ENCODE measurements around the gene CHST11. TPM values are rescaled to one million over a fixed set of nuclear protein-coding genes. Genes with fewer than 3 reads are reported as not detected.
A peak's percentile ranks its signal among the peaks of the same experiment; 100 is the strongest.

Gene CHST11
- total RNA-seq, 1 donor from 2014 or later, result 6.0 TPM

DNA sequence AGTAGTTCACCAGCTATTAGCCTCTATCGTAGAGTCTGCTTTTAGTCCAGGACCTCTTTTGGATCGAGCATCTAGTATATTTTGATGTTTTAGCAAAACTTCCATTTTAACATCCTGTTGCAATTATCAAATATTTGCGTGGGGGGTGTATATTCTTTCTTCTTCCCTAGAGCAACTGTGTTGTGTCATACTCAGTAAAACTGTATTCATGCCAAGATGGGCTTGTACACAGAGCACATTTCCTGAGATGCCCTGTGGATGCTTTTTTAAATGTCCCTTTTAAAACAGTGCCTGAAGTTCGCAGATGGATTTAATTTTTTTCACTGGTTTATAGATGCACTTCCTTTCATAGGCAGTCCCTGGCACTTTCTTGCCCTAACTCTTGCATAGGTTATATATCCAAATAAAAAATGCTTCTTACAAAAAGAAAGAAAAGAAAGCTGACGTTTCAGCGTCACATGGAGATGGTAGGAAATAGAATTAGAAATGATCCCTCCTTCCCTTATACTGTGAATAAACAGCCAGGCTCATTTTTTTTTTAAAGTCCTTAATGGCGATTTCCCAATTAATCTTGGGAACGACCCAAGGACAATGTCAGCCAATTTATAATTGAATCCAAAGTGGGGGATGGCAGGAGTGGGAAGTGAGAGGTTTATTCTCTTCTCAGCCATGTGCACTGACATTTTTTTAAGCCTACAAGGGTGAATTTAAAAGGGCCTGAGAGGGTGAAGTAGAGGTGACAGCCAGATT, 254.4 kb downstream of the CHST11 start:
- TF ChIP-seq, protein P1, sequence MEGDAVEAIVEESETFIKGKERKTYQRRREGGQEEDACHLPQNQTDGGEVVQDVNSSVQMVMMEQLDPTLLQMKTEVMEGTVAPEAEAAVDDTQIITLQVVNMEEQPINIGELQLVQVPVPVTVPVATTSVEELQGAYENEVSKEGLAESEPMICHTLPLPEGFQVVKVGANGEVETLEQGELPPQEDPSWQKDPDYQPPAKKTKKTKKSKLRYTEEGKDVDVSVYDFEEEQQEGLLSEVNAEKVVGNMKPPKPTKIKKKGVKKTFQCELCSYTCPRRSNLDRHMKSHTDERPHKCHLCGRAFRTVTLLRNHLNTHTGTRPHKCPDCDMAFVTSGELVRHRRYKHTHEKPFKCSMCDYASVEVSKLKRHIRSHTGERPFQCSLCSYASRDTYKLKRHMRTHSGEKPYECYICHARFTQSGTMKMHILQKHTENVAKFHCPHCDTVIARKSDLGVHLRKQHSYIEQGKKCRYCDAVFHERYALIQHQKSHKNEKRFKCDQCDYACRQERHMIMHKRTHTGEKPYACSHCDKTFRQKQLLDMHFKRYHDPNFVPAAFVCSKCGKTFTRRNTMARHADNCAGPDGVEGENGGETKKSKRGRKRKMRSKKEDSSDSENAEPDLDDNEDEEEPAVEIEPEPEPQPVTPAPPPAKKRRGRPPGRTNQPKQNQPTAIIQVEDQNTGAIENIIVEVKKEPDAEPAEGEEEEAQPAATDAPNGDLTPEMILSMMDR (IDR thresholded peaks at IDR 0.05; ENCODE audit: borderline replicate concordance), result no peak
- intact Hi-C loops (cut with micrococcal nuclease), result no loop called here
- peak overlapping the region; percentile 19 for H3K4me3 ChIP-seq
- DNase-seq, result no peak
- no peaks in the 10 kb centered on the region for H3K36me3 ChIP-seq
- H3K27me3 ChIP-seq (ENCODE audit: low read depth), result no peaks in the 10 kb centered on the region
- H3K4me1 ChIP-seq, result peaks cover 26% of the 10 kb centered on the region
- peak overlapping the region; percentile 59 for H3K27ac ChIP-seq (replicated peaks)
- H3K9me3 ChIP-seq (replicated peaks), result no peaks in the 10 kb centered on the region

DNA sequence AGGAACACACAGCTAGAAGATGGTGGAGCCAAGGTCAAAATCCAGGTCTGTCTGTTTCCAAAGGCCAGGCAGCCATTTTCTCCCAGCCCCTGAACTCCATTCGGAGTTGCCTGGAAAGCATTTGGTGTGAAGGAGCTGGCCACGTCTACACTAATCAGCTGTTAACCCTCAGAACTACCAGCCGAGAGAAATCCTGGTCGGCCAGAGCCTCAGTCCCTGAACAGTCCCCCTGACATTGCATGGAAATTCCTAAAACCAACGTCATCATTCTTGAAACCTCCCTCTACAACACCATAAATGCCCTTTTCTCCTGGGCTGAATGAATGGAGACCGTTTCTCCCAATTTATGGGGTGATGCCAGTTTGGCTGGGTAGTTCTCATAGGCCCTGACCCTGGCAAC, 255.7 kb downstream of the CHST11 start:
- H3K4me3 ChIP-seq, result no peak overlapping the region
- H3K27me3 ChIP-seq (ENCODE audit: low read depth), result no peaks in the 10 kb centered on the region
- no peaks in the 10 kb centered on the region for H3K36me3 ChIP-seq
- TF ChIP-seq, protein P1 (IDR thresholded peaks at IDR 0.05; ENCODE audit: borderline replicate concordance), result no peak
- intact Hi-C loops (cut with micrococcal nuclease), result no loop called here
- H3K9me3 ChIP-seq (replicated peaks), result no peaks in the 10 kb centered on the region
- DNase-seq, result no peak
- no peak overlapping the region for H3K27ac ChIP-seq (replicated peaks)
- H3K4me1 ChIP-seq, result peaks cover 26% of the 10 kb centered on the region

DNA sequence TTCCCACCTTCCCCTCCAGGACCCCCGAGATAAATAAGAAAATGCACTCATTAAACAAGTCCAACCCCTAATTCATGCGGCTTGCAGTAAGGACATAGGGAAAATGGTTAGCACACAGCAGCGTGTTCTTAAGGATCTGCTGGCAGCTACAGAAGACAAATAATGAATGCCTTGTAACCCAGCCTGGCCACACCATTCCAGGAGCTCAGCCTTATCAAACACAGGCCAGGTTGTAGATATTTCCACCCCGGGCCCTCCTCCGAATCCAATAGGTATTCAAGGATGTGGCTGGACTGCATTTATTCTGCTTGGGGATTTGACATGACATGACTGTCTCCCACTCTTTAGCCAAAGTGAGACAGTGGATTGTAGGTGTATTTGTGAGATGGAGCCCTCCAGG, 256.2 kb downstream of the CHST11 start:
- no peaks in the 10 kb centered on the region for H3K9me3 ChIP-seq (replicated peaks)
- intact Hi-C loops (cut with micrococcal nuclease), result no loop called here
- H3K27ac ChIP-seq (replicated peaks), result no peak overlapping the region
- peaks cover 26% of the 10 kb centered on the region for H3K4me1 ChIP-seq
- H3K4me3 ChIP-seq, result no peak overlapping the region
- DNase-seq, result no peak
- H3K36me3 ChIP-seq, result no peaks in the 10 kb centered on the region
- TF ChIP-seq, protein P1 (IDR thresholded peaks at IDR 0.05; ENCODE audit: borderline replicate concordance), result no peak
- H3K27me3 ChIP-seq (ENCODE audit: low read depth), result no peaks in the 10 kb centered on the region

DNA sequence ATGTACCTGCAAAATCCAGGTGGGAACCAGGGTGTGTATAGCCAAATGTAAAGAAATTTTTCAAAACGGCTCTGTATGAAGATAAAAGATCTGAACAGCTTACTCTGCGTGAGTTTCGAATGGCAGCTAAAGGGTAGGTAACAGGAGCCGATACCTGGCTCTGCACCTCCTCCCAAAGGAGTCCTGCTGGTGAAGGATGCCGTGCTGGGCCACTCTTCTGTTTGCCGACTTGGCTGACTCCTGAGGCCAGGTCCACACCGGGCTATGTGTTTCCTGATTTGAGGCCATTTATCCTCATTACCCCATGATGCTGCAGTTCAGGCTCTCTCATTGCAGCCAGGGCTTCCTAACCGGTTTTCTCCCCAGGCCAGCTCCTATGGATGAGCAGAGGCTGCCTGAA, 256.7 kb downstream of the CHST11 start:
- H3K27ac ChIP-seq (replicated peaks), result no peak overlapping the region
- H3K4me1 ChIP-seq, result peaks cover 27% of the 10 kb centered on the region
- intact Hi-C loops (cut with micrococcal nuclease), result no loop called here
- H3K9me3 ChIP-seq (replicated peaks), result no peaks in the 10 kb centered on the region
- no peak overlapping the region for H3K4me3 ChIP-seq
- DNase-seq, result no peak
- no peaks in the 10 kb centered on the region for H3K36me3 ChIP-seq
- no peaks in the 10 kb centered on the region for H3K27me3 ChIP-seq (ENCODE audit: low read depth)
- TF ChIP-seq, protein P1 (IDR thresholded peaks at IDR 0.05; ENCODE audit: borderline replicate concordance), result no peak

DNA sequence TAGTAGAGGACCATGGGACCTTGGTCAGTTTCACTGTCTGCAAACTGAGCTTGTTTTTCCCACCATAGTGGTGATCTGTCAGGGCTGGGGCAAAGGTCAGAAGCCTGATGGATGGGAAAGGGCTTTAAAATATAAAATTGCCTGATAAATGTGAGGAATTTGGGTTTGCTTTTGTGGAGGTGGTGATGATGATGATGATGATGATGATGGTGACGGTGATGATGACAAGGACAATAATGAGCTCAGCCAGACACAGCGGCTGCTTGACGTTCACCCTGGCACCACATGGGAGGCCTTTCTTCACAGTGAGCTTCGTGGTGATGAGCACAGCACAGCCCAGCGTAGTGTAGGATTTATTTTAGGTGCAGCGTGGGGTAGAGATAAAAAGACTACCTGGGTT, 257.6 kb downstream of the CHST11 start:
- intact Hi-C loops (cut with micrococcal nuclease), result no loop called here
- TF ChIP-seq, protein P1 (IDR thresholded peaks at IDR 0.05; ENCODE audit: borderline replicate concordance), result no peak
- H3K27me3 ChIP-seq (ENCODE audit: low read depth), result no peaks in the 10 kb centered on the region

More for the DNA sequence above, 257.6 kb downstream of the CHST11 start:
- DNase-seq, result no peak
- Histone ChIP-seq H3K4me1 (peaks cover 33% of the 10 kb centered on the region), H3K27ac (replicated peaks) (no peak overlapping the region), H3K4me3 (no peak overlapping the region), H3K36me3 (no peaks in the 10 kb centered on the region), H3K9me3 (replicated peaks) (no peaks in the 10 kb centered on the region)

Data from left ventricle myocardium inferior (tissue), 1 donor.